GM21367 (cell line): Measurements from ENCODE around the gene ZDHHC18.

ENCODE experiments used
- ATAC-seq: cut with Tn5 transposase; IDR thresholded peaks from one replicate; pipeline ENCODE4 v1.9.1; 2021; ENCODE audit not compliant: unreplicated experiment

The ZDHHC18 gene

DNA sequence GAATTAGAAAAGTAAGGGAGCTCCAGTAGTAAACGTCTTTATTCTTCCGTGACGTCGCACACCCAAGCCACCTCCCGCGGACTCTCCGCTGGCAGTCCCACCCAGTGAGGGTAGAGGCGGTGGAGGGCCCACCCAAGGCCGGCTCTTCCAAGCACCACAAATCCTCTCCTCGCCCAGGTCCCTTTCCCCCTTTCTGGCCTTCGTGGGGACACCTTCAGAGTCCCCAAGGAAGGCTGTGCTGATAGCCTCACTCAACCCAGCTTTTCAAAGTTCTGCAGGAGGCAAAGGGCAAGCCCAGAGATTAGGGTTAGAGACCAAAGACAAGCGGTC, 63.9 kb downstream of the ZDHHC18 start:
- peak; percentile 23 for ATAC-seq

DNA sequence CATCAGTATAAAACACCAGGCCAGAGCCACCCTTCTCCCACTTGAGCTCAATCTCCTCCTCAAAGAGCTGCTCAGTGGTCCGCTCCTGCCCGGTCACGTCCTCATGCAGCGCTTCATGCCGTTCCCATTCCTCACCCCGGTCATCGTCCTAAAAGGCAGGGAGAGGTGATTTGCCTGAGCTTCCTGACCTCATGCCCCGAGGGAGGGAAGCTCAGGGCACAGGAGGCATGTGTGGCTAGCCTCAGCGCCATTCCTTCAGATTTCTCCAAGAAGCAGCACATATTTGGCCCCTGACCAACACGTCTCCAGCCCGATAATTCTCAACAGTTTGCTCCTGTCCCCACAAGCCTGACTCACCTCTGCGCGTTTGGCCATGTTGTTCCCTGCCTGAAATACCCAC, 67.8 kb downstream of the ZDHHC18 start:
- ATAC-seq = no peak

DNA sequence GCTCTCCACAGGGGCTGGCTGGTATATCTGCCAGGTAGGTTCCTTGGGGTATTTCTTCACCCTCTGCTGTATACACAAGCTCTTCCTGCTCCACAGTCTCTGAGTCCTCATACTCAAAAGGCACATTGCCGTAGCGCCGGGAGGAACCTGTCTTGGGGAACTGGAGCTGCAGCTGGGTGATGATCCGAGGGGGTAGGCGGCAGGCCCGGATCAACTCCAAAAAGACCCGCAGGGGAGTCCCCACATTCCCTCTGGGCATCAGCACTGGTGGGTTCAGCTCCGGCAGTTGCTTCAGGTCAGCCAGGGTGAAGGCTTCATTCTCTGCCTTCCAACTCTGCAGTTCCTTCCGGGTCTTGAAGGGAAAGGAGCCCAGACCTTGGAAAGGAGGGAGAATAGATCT, 70.9 kb downstream of the ZDHHC18 start:
- ATAC-seq = no peak

- peak; percentile 79 for ATAC-seq
Measured at GRCh38 chr1:26900001-26900814, 73.7 kb downstream of the ZDHHC18 start, which contains the start of gene GPATCH3. Gene GPATCH3 (minus strand): TSS chr1:26900467. CDS start chr1:26900442, 25 bp downstream.

GRCh38 chr1:26900815-26901511, 74.5 kb downstream of the ZDHHC18 start:
- no peak for ATAC-seq
